ENCODE data around the gene HSPA8. TPM values are rescaled to one million over a fixed set of nuclear protein-coding genes. Genes with fewer than 3 reads are reported as not detected.
A peak's percentile ranks its signal among the peaks of the same experiment; 100 is the strongest.

Gene HSPA8
- total and polyA plus RNA-seq, 2 of the 4 experiments (the other 2 are of a cell fraction) = 2,309 to 4,346 TPM

DNA sequence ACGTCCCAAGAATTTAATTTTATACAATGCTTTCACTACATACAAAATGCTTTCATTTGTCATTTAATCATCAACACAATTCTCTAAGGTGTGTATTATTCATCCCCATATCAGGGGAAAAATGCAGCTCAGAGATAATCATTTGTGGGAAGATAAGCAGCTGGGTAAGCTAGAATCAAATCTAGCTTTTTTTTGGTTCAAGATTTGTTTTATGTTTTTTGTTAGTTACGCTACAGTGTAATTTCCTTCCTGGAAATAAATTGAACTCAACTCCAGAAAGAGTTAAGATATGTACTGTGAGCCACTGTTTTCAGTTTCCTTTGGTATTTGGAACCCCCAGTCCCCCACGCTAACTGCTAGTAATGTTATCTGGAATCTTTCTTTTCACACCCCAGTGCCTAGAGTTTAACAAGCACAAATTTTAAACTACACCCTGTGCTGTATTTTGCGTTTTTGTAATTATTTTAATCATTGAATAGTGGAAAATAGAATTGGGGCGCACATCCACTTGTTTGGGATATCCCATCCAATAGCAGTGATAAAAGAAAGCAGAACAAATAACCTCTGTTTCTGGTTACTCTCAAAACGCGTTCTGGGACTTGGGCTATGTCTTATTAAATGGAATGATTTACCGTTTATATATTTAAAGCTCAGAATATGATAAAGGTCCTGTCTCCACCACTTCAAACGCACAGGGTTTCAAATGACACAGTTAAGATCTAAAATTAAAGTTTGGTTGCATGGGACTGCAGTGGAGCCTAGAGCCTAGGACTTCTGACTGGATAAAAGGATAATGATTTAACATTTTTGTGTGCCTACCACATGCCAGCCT lies 2.1 kb upstream of the HSPA8 start:
- H3K36me3 ChIP-seq (ENCODE audit: control insufficient read depth, insufficient read depth, low read length) = peaks cover 21% of the 10 kb centered on the region
- H3K14ac ChIP-seq (replicated peaks; ENCODE audit: low read depth, low read length) = peak overlapping the region; percentile 75; the same call in 1 of the 2 replicates
- no peak overlapping the region for H2BK20ac ChIP-seq (ENCODE audit: low read depth, low read length)
- H3K9ac ChIP-seq (ENCODE audit: low read depth, low read length) = peak overlapping the region; percentile 99; the same call in 1 of the 2 replicates
- in situ Hi-C loops (cut with MboI; ENCODE audit: low sequenced_read_pairs) = no loop called here
- ChIA-PET CTCF (interaction anchor here (0.5 to 1.5 kb wide), 3 partner anchors 197 to 861 kb away, joined by 3 to 4 read pairs (median 4); no protein-coding TSS in a partner anchor), POLR2A (ENCODE audit: unreplicated experiment) (no interaction called here)
- peak overlapping the region; percentile 2; the same call in 1 of the 2 replicates for H2BK120ac ChIP-seq (ENCODE audit: low read depth, low read length)
- no peaks in the 10 kb centered on the region for H3K27me3 ChIP-seq (ENCODE audit: control insufficient read depth, insufficient read depth, low read length)
- H3K4me3 ChIP-seq (ENCODE audit: insufficient read depth, low read depth, low read length) = no peak overlapping the region
- H2BK15ac ChIP-seq (ENCODE audit: low read depth, low read length) = no peak overlapping the region; the same call in 2 of the 3 replicates
- peak overlapping the region; percentile 91; the same call in 1 of the 2 replicates for H3K4me2 ChIP-seq (ENCODE audit: low read depth, low read length)
- WGBS, 2 experiments (ENCODE audit: extremely low coverage in 2 of 2, insufficient read length in 1 of 2) = no CpG with 5 or more reads among the region's 9 CpGs
- H2AFZ ChIP-seq (replicated peaks; ENCODE audit: low read length, poor library complexity) = no peak overlapping the region
- no peak overlapping the region for H3K18ac ChIP-seq (ENCODE audit: low read depth, low read length)
- H2AK9ac ChIP-seq (replicated peaks; ENCODE audit: low read depth, low read length, poor library complexity) = no peak overlapping the region
- H4K91ac ChIP-seq (ENCODE audit: insufficient read depth, low read depth, low read length) = peak overlapping the region; percentile 19
- peak overlapping the region; percentile 97 for H2BK5ac ChIP-seq (ENCODE audit: low read depth, low read length, poor library complexity, severe bottlenecking)
- H2AK5ac ChIP-seq (ENCODE audit: low read depth, low read length) = no peak overlapping the region
- H3K9me1 ChIP-seq (ENCODE audit: insufficient read depth, low read length) = no peaks in the 10 kb centered on the region
- BruUV-seq (replicated peaks) = no TSS peak
- H4K5ac ChIP-seq (ENCODE audit: low read depth, low read length) = peak overlapping the region; percentile 22; the same call in 1 of the 2 replicates
- H3K4ac ChIP-seq (ENCODE audit: low read depth, low read length) = peak overlapping the region; percentile 100; the same call in 1 of the 2 replicates
- no peak for TF ChIP-seq POLR2A (IDR thresholded peaks at IDR 0.05; ENCODE audit: low read depth, low read length)
- TF ChIP-seq FOS (IDR thresholded peaks at IDR 0.05; ENCODE audit: low read depth, low read length) = no peak
- no peak for TF ChIP-seq BHLHE40 (IDR thresholded peaks at IDR 0.05; ENCODE audit: low read depth, low read length)
- TF ChIP-seq MXI1 (IDR thresholded peaks at IDR 0.05; ENCODE audit: borderline replicate concordance, low read depth, low read length) = no peak
- peaks cover 10 to 46% of the 10 kb centered on the region in 2 experiments for H3K79me1 ChIP-seq (ENCODE audit: low read depth in 1 of 2, low read length in 2 of 2)
- no peak for DNase-seq
- intact Hi-C loops (cut with micrococcal nuclease) = loop anchor here (2.0 kb wide), 1 partner anchor 183 kb away; no protein-coding TSS in a partner anchor
- H4K8ac ChIP-seq (ENCODE audit: low read depth in 2 of 2, low read length in 2 of 2) = peak overlapping the region; percentile 96 to 100; a peak in 3 of 4 replicates
- H4K20me1 ChIP-seq (ENCODE audit: insufficient read depth, low read length) = peaks cover 29% of the 10 kb centered on the region
- H3K27ac ChIP-seq (ENCODE audit: insufficient read depth, low read length) = peak overlapping the region; percentile 95; the same call in 1 of the 2 replicates
- peaks cover 5% of the 10 kb centered on the region for H3K4me1 ChIP-seq (ENCODE audit: control insufficient read depth, insufficient read depth, low read length)
- peak overlapping the region; percentile 100 for H3K23ac ChIP-seq (ENCODE audit: low read depth, low read length)
- no peak for ATAC-seq (ENCODE audit: low read depth)
- dilution Hi-C loops (cut with HindIII; ENCODE audit: low sequenced_read_pairs, unreplicated experiment) = no loop called here
- H3K56ac ChIP-seq (ENCODE audit: extremely low read depth, insufficient read depth, low read length) = peak overlapping the region; percentile 100
- no peaks in the 10 kb centered on the region for H3K9me3 ChIP-seq (ENCODE audit: control insufficient read depth, insufficient read depth, low read length)
